ENCODE results near the gene CRTAP.
"Not testable (repeated sequence)": the region's sequence is repeated elsewhere in the genome, so short reads cannot be mapped to it uniquely, and the experiment has no call there.

- TF ChIP-seq CTCF, POLR2A (IDR thresholded peaks at IDR 0.05): not testable (repeated sequence)
These were observed 44.0 kb upstream of the CRTAP start for GRCh38 chr3:33069862-33070261.

Measured in testis (tissue), 2 donors.